Activated CD4-positive, alpha-beta memory T cell treated with anti-CD3 and anti-CD28 coated beads for 36 hours (primary cell): ENCODE results near the gene MORN1. TPM values are rescaled to one million over a fixed set of nuclear protein-coding genes. Genes with fewer than 3 reads are reported as not detected.

Source experiments
- CTCF ChIA-PET: fragments of 350-600 bp; sonication (Branson Sonifier 250); formaldehyde crosslinking; loops from one replicate; lab custom pipeline; 2021; ENCODE audit warnings: antibody characterized with exemption, inconsistent platforms; lab: Charles Lee
- POLR2A ChIA-PET: fragments of 350-600 bp; sonication (Branson Sonifier 250); formaldehyde crosslinking; loops from one replicate; lab custom pipeline; 2021; ENCODE audit warnings: antibody characterized with exemption; lab: Charles Lee
- DNase-seq: peaks from one replicate; pipeline ENCODE4 v3.0.0-alpha.2; 2020
- H3K27ac Mint-ChIP-seq: one replicate; pipeline ENCODE4 v1.8.0; 2021; ENCODE audit warnings: mixed read lengths
- H3K27me3 Mint-ChIP-seq: one replicate; pipeline ENCODE4 v1.8.0; 2021; ENCODE audit warnings: mixed read lengths
- H3K36me3 Mint-ChIP-seq: one replicate; pipeline ENCODE4 v1.8.0; 2021; ENCODE audit warnings: mixed read lengths
- H3K4me1 Mint-ChIP-seq: one replicate; pipeline ENCODE4 v1.8.0; 2021; ENCODE audit warnings: low read depth, mixed read lengths
- H3K4me3 Mint-ChIP-seq: one replicate; pipeline ENCODE4 v1.8.0; 2021; ENCODE audit warnings: mild to moderate bottlenecking, mixed read lengths
- H3K9me3 Mint-ChIP-seq: one replicate; pipeline ENCODE4 v1.8.0; 2021; ENCODE audit warnings: mixed read lengths
- intact Hi-C: fragments of 100-400 bp; cut with micrococcal nuclease; formaldehyde crosslinking; loops from one replicate; pipeline ENCODE4 v1.15.1; 2023
- total RNA-seq, 2 experiments: library from RNA; stranded (reverse); gene quantifications; one replicate each; pipeline ENCODE4 v1.2.3, GENCODE V29; 2021

Gene MORN1
- total RNA-seq, 2 experiments from 2014 or later = 5.4 to 6.3 TPM

DNA sequence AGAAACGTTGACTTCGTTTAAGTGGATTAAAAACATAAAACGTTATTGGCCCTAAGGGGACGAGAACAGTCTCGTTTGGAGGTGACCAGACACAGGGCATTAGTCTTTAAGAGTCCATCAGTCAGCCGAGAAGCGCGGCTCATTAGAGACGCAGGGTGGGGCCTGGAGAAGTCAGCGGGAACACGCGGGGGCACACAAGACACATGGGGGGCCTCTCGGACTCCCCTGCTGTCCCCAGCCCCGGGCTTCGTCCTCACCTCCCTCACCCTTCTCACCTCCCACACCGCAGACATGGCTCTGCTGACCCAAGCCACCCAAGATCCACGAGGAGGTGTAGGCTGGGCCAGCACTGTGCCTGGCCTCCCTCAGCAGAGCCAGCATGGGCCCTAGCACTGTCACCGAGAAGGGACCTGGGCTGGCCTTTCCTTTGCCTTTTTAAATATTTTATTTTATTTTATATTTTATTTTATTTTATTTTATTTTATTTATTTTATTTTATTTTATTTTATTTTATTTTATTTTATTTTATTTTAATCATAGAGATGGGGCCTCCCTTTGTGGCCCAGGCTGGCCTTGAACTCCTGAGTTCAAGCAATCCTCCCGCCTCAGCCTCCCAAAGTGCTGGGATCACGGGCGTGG is 48.9 kb downstream of the MORN1 start:
- DNase-seq = no peak
- H3K27me3 Mint-ChIP-seq = no peaks in the 10 kb centered on the region
- POLR2A ChIA-PET = no interaction called here
- intact Hi-C loops = no loop called here
- CTCF ChIA-PET = no interaction called here
- no peaks in the 10 kb centered on the region for H3K4me1 Mint-ChIP-seq
- H3K36me3 Mint-ChIP-seq = no peaks in the 10 kb centered on the region
- no peaks in the 10 kb centered on the region for H3K9me3 Mint-ChIP-seq
- H3K4me3 Mint-ChIP-seq = no peak overlapping the region
- no peak overlapping the region for H3K27ac Mint-ChIP-seq

DNA sequence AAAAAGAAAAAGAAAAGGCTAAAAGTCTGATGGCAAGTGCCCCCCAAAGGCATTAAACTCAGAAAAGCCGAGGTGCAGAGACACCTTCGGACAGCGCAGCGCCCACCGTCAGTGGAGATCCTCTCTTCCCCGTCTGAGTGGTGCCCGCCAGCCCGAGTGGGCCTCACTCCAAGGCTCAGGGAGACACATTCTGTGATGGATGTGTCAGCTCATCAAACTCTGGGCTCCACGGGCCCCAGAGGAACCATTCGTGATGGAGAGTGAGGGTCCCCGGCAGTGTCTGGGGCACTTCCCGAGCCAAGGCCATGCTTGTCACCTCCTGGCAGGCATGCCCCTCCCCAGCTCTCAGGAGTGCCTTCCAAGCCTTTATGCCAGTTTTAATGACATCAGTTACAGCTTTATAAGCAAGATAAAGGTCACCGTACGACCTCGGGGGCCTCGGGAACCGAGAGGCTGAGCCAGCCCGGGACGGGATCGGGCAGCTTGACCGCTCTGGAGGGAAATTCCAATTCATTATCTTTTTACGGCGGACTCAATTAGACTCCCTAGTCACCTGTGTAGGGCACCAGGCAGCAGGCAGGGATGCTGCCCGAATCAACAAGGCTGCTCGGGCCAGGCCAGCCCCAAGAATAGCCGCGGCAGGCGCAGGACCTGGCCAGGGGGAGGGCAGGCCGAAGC is 49.5 kb downstream of the MORN1 start:
- Mint-ChIP-seq H3K9me3 (no peaks in the 10 kb centered on the region), H3K27ac (no peak overlapping the region), H3K4me3 (no peak overlapping the region), H3K36me3 (no peaks in the 10 kb centered on the region), H3K27me3 (no peaks in the 10 kb centered on the region), H3K4me1 (no peaks in the 10 kb centered on the region)
- no peak for DNase-seq
- POLR2A ChIA-PET = no interaction called here
- intact Hi-C loops = no loop called here
- CTCF ChIA-PET = no interaction called here

DNA sequence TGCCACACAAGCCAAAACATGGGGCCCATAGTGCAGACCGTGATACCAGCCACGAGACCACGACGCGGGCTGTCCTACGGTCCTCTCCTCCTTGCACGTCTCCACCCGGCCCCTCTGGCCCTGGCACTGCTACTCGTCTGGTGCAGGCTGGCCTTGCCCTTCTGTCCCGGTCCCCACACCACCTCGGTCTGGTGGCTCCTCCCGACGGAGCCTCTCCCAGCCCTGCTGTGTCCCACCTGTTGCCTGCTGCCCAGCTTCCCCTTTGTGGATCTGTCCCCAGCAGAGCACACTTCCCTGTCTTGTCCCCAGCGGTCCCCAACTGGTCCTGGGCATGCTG is 50.5 kb downstream of the MORN1 start:
- POLR2A ChIA-PET = no interaction called here
- Mint-ChIP-seq H3K9me3 (no peaks in the 10 kb centered on the region), H3K27ac (no peak overlapping the region), H3K27me3 (no peaks in the 10 kb centered on the region), H3K36me3 (no peaks in the 10 kb centered on the region), H3K4me3 (no peak overlapping the region), H3K4me1 (no peaks in the 10 kb centered on the region)
- intact Hi-C loops = no loop called here
- CTCF ChIA-PET = no interaction called here
- DNase-seq = no peak

DNA sequence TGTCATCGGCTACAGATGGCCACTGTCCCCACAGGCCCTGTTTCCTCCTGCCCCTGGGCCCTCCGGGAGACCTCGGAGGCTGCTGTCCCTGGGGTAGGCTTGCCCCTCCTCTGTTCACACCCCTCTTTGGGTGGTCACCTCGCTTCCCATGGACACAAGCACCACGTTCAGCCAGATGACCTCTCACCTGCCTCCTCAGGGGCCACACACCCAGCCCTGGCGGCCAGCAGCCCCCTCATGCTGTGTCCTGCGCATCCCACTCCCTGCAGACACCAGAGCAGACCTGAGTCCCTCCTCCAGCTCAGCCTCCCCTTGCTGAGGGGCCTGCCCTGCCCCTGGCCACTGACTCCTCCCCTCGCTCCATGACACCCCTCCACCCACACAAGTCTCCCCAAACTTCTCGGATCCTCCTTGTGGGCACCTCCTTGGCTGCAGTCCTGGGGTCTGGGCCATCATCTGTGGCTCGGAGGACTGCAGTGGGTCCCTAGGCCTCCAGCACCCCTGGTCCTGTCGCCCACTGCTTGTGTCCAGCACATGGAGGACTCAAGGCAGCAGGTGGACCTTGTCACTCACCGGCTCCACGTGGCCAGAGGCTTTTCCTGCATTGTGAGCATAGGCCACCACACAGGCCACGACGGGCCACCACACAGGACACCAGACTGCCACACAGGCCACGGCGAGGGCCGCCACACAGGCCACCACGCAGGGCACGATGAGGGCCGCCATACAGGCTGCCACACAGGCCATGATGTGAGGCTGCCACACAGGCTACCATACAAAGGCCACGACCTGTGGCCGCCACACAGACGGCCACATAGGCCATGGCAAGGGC is 51.1 kb downstream of the MORN1 start:
- no peak for DNase-seq
- Mint-ChIP-seq H3K36me3 (no peaks in the 10 kb centered on the region), H3K4me1 (no peaks in the 10 kb centered on the region), H3K27me3 (no peaks in the 10 kb centered on the region), H3K9me3 (no peaks in the 10 kb centered on the region), H3K27ac (no peak overlapping the region), H3K4me3 (no peak overlapping the region)
- intact Hi-C loops = no loop called here
- CTCF ChIA-PET = no interaction called here
- POLR2A ChIA-PET = no interaction called here

DNA sequence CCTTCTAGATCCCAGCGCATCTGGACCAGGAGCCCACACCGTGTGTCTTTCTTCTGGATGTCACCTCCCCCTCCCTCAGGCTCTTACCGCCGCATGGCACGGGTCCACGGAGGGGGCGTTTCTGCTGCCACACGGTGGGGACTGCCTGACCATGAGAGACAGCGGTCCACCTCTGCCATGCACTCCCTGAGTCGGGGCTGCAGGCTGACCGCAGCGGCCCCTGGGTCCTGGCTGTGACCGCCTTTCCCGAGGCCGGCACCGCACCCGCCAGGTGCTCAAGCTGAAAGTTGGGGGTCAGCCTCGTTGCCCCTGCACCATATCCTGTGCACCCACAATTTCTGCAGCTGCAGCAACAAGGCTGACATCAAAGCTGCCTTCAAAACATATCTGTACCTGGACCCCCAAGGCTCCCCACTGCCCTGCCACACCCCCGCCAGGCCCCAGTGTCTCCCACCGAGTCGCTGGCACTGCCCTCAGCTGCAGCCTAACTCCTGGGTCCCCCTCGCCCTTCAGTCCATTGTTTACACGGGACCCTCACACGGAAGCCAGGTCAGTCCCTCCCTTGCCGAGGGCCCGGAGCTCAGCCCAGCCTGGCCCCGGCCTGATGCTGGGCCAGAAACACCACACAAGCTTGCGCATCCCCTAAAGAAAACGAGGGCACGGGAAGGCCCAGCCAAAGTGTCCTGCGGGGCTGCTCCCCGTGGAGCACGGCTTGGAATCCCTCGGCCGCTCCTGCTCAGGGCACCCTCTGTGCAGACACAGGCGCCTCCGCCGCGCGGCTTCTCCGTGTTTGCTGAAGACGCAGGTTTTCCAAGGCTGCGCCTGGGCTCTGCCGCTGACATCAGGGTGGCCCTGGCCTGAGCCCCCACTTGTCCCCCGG is 51.9 kb downstream of the MORN1 start:
- Mint-ChIP-seq H3K27me3 (no peaks in the 10 kb centered on the region), H3K27ac (no peak overlapping the region), H3K4me3 (no peak overlapping the region), H3K36me3 (no peaks in the 10 kb centered on the region), H3K4me1 (no peaks in the 10 kb centered on the region), H3K9me3 (no peaks in the 10 kb centered on the region)
- no peak for DNase-seq
- ChIA-PET CTCF (no interaction called here), POLR2A (no interaction called here)
- intact Hi-C loops = no loop called here

DNA sequence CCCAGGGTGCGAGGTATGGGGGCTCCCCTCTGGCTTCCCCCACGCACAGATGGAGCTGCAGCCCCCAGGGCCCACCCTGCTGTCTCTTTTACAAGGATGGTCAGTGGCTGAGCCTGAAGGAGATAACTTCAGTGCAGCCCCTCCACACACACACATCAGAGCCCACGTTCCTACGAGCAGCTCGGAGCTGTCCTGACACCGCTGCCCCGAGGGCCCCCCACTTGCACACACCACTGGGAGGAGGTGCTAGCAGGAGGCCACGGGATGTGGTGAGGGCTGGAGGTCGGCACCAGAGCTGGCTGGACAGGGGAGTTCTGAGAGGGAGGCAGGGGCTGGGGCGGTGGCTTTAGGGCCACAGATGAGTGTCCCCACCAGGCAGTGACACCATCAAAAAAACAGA is 53.9 kb downstream of the MORN1 start:
- CTCF ChIA-PET = interaction anchor here (1.8 kb wide), 1 partner anchor 22 kb away, joined by 5 read pairs; no protein-coding TSS in a partner anchor
- DNase-seq = no peak
- Mint-ChIP-seq H3K36me3 (no peaks in the 10 kb centered on the region), H3K27ac (no peak overlapping the region), H3K9me3 (no peaks in the 10 kb centered on the region), H3K4me3 (no peak overlapping the region), H3K4me1 (no peaks in the 10 kb centered on the region), H3K27me3 (no peaks in the 10 kb centered on the region)
- intact Hi-C loops = no loop called here
- POLR2A ChIA-PET = no interaction called here

DNA sequence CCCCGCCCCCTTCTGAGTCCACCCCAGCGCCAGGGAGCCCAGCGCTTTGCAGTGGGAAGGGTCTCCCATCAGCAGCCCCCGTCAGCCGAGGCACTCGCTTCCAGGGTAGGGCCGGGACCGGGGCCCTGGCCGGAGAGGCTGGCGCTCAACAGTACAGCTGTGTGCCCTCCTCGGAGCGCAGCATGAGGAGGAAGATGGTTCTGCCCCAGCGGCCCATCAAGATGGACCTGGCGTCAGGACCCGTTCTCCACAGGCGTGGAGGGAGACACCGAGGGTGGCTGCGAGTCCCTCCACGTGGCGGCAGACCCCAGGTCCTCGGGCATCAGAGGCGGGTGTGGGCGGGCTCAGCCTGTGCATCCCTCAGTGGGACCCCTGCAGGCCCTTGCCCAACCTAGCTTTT is 54.3 kb downstream of the MORN1 start:
- ChIA-PET POLR2A (no interaction called here), CTCF (interaction anchor here (1.8 kb wide), 1 partner anchor 22 kb away, joined by 5 read pairs; no protein-coding TSS in a partner anchor)
- Mint-ChIP-seq H3K4me3 (no peak overlapping the region), H3K27ac (no peak overlapping the region), H3K36me3 (no peaks in the 10 kb centered on the region), H3K9me3 (no peaks in the 10 kb centered on the region), H3K27me3 (no peaks in the 10 kb centered on the region), H3K4me1 (no peaks in the 10 kb centered on the region)
- intact Hi-C loops = no loop called here
- no peak for DNase-seq

DNA sequence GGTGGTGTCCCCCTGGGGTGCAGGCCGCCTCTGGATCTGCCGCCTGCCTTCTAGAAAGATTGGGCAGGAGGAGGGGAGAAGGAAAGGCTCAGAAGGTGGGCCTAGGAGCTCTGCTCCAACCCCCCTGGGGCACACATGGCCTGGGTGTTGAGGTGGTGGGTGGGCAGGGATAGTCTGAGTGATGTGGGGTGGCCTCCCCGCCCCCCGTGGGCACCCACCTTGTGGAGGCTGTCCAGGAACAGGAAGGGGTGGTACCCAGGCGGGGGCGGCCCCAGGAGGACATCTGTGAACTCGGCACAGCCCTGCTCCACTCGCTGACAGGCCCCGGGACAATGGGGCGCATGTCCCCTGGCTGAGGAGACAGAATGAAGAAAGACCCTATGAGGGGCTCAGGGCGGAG is 54.9 kb downstream of the MORN1 start:
- POLR2A ChIA-PET = no interaction called here
- H3K27ac Mint-ChIP-seq = no peak overlapping the region
- CTCF ChIA-PET = no interaction called here

DNA sequence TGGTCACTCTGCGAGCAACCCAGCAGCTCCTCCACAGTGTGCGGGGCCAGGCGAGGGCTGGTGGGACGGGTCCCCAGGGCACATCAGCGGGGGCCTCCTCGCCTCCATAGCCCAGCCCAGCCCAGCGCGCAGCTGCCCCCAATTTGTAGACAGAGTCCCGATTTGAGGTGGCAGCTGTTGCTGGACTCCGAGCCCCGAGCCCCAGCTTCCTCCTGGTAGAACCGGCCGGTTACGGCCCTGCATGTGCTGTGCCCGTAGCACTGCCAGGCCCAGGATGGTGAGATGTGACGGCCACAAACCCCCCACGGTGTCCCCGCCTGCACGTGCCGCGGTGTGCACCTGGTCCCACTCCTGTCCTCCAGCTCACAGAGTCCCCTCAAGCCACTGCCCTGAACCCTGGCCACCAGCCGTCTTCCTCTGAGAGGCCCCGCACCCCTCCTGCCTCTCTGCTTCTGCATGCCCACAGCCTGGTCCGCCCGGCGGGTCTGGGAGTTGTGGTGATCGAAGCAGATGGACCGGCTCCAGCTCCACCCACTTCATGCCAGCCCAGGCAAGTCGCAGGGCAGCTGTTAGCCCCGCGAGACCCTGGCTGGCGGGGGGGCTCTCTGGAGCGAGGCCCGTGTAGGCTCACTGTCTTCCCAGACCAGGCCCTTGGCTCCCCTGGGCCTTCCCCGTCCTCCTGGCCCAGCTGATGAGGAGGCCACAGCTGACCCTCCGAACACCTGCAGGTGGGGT is 55.5 kb downstream of the MORN1 start:
- intact Hi-C loops = no loop called here
- CTCF ChIA-PET = no interaction called here
- H3K9me3 Mint-ChIP-seq = no peaks in the 10 kb centered on the region
- H3K27ac Mint-ChIP-seq = no peak overlapping the region
- H3K27me3 Mint-ChIP-seq = no peaks in the 10 kb centered on the region
- H3K36me3 Mint-ChIP-seq = no peaks in the 10 kb centered on the region
- POLR2A ChIA-PET = interaction anchor here (0.5 kb wide), 1 partner anchor 804 kb away, joined by 4 read pairs; no protein-coding TSS in a partner anchor
- DNase-seq = no peak
- no peaks in the 10 kb centered on the region for H3K4me1 Mint-ChIP-seq
- no peak overlapping the region for H3K4me3 Mint-ChIP-seq

More for the DNA sequence above, 54.9 kb downstream of the MORN1 start:
- H3K9me3 Mint-ChIP-seq = no peaks in the 10 kb centered on the region
- DNase-seq = no peak
- intact Hi-C loops = no loop called here
- no peaks in the 10 kb centered on the region for H3K27me3 Mint-ChIP-seq
- H3K4me3 Mint-ChIP-seq = no peak overlapping the region
- H3K36me3 Mint-ChIP-seq = no peaks in the 10 kb centered on the region
- H3K4me1 Mint-ChIP-seq = no peaks in the 10 kb centered on the region

DNA sequence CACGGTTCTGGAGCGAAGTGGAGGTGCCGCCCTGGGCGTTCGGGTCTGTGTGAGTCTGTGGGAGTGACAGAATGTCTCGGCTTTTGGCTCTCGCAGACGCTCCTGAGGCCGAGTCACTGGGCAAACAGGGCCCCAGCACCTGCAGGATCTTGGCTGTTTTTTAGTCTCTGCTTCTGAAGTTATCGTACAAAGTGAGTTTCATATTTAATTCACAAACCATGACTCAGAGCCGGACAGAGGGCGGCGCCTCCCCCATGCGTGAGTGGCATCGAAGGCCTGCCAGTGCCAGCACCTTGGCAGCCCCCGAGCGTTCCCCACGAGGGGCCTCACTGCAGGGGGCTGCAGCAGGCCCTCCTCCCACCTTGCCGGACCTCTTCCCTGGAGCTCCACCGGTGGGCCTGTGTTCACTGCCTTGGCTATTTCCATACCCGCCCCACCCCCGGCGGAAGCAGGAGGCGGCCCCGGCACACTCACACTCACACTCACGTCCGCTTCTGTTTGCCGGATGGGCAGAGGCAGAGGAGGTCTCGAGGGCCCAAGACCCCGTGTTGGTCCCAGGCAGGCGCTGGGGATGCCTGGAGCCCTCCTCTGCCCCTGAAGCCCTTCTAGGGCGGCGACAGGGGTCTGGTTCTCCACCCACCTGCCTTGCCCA is 56.3 kb downstream of the MORN1 start:
- H3K27me3 Mint-ChIP-seq = no peaks in the 10 kb centered on the region
- ChIA-PET POLR2A (interaction anchor here (0.5 kb wide), 1 partner anchor 803 kb away, joined by 4 read pairs; no protein-coding TSS in a partner anchor), CTCF (no interaction called here)
- no peaks in the 10 kb centered on the region for H3K36me3 Mint-ChIP-seq
- DNase-seq = no peak
- no peak overlapping the region for H3K4me3 Mint-ChIP-seq
- no peaks in the 10 kb centered on the region for H3K9me3 Mint-ChIP-seq
- no peaks in the 10 kb centered on the region for H3K4me1 Mint-ChIP-seq
- intact Hi-C loops = no loop called here
- H3K27ac Mint-ChIP-seq = no peak overlapping the region

DNA sequence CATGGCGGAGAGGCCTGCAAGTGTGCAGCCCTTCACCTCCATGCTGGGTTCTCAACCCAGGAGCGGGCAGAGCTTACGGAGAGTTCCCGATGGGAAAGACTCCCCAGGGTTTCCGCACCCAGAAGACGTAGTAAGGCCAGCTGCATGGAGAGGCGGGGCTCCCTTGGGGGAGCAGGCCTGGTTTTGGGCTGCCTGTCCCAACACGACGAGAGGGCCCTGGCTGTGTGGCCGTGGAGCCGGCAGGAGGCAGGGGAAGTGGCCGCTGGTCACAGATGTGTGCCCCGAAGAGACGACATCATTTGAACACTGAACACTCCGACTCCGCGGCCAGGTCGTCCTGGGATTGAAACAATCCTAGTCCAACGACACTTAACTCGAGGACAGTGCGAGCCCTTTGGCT is 57.0 kb downstream of the MORN1 start:
- intact Hi-C loops = no loop called here
- Mint-ChIP-seq H3K4me3 (no peak overlapping the region), H3K27ac (no peak overlapping the region), H3K4me1 (no peaks in the 10 kb centered on the region), H3K9me3 (no peaks in the 10 kb centered on the region), H3K27me3 (no peaks in the 10 kb centered on the region), H3K36me3 (no peaks in the 10 kb centered on the region)
- ChIA-PET CTCF (interaction anchor here (1.0 kb wide), 1 partner anchor 48 kb away, joined by 5 read pairs; no protein-coding TSS in a partner anchor), POLR2A (no interaction called here)
- no peak for DNase-seq
